Measurements from ENCODE around the gene ELOVL6. TPM values are rescaled to one million over a fixed set of nuclear protein-coding genes. Genes with fewer than 3 reads are reported as not detected.
A peak's percentile ranks its signal among the peaks of the same experiment; 100 is the strongest.
"Not testable (repeated sequence)": the region's sequence is repeated elsewhere in the genome, so short reads cannot be mapped to it uniquely, and the experiment has no call there.

Gene ELOVL6, protein sequence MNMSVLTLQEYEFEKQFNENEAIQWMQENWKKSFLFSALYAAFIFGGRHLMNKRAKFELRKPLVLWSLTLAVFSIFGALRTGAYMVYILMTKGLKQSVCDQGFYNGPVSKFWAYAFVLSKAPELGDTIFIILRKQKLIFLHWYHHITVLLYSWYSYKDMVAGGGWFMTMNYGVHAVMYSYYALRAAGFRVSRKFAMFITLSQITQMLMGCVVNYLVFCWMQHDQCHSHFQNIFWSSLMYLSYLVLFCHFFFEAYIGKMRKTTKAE
- total RNA-seq, result 1 to 10 TPM in 1 of 2 experiments, under 1 TPM in 1; 0.57 to 2.1 TPM
- 1 to 10 TPM in 1 of 3 donors, under 1 TPM in 2; 0.11 to 3.0 (median 0.13) TPM for polyA plus RNA-seq
- total RNA-seq, result 0.98 to 10.5 (median 4.2) reads per million in 6 experiments

DNA sequence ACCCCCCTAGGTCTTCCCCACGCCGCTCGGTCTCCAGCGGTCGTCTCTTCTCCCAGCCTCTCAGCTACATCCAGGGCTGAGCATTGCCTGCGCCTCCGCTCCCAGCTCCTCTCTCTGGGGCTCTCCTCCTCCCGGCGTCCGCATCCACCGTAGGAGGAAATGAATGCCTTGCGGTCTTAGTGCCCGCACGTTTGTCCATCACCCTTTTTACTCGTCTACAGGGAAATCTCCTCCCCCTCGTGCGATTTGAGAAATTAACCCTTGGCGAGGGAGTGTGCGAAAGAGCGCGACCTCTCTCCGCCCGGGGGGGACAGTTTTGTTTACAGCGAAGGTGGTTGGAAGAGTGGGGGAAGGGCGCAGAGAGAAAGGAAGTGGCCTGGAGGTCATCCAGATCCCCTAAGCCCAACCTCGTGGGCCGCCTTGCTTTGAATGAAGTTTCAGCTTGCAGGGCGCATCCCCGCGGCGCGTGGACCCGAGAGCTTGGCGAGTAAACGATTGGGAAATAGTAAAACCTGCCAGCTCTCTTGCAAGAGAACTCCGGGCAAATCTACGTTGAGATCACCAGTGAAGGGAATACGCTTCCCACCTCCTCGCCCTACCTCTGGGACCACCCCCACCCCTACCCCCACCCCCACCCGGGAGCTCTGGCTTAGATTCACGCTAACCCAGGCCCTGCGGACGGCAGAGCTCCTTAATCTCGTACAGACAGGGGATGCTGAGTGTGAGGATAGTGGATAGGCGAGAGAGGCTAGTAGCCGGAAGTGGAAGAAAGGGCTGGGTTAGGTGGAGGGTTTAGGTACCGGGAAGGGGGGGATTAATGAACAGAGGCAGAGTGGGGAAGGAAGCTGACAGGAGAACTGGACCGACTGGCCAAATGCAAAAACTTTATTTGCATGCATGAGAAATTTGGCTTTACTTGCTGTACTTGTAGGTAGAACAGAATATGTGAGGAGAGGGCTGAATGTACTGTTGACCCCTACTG lies at the start of gene ELOVL6:
ELOVL6 (minus strand) TSS at position 181 of the 982 bp plus-strand sequence. CDS start 280 bp downstream, outside the sequence.
- POLR2A ChIA-PET, result interaction anchor here (0.6 to 1.4 kb wide), 5 partner anchors 35 to 165 kb away, joined by 3 to 10 read pairs (median 3); no protein-coding TSS in a partner anchor
- ATAC-seq, result peak in 1 of 2 donors; percentile 8
- peak in 5 of 10 donors; percentile 19 to 29 (median 28) for DNase-seq

DNA sequence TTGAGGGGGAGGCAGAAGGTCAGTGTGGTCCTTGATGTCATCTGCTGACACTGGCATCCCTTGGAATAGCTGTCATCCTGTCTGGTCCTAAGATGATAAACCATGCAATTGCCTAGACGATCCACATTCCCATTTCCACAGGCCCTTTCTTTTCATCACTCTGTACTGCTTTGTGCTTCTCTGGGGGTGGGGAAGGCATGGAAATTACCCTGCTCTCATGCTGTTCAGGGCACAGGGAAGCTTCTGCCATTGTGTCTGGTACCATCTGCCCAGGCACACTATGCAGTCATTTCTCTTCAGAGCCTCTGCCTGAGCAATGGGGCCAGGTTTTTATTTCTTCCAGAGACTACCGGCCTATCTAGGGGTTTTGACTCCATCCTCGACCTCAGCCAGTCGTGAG lies 49.7 kb upstream of the ELOVL6 start:
- H3K9me3 Mint-ChIP-seq, result no peaks in the 10 kb centered on the region
- no peak overlapping the region for H3K4me3 Mint-ChIP-seq
- H3K27ac Mint-ChIP-seq, result no peak overlapping the region
- no peaks in the 10 kb centered on the region for H3K36me3 Mint-ChIP-seq
- ATAC-seq (no peak), DNase-seq (no peak)
- H3K27me3 Mint-ChIP-seq, result peaks cover 0 to 7% (median 3%) of the 10 kb centered on the region in 5 donors
- no peaks in the 10 kb centered on the region for H3K4me1 Mint-ChIP-seq
- POLR2A ChIA-PET, result interaction anchor here (0.7 kb wide), 1 partner anchor 15 kb away, joined by 3 read pairs; no protein-coding TSS in a partner anchor

More for the DNA sequence above, at the start of gene ELOVL6:
- H3K36me3 Mint-ChIP-seq, result peaks cover 0 to 5% (median 0%) of the 10 kb centered on the region in 3 donors
- no peaks in the 10 kb centered on the region for H3K9me3 Mint-ChIP-seq
- H3K4me1 Mint-ChIP-seq, result peaks cover 17 to 40% (median 23%) of the 10 kb centered on the region in 4 donors
- peak within 1 kb of the TSS; percentile 77 to 95 (median 91) for H3K27ac Mint-ChIP-seq
- H3K27me3 Mint-ChIP-seq, result no peaks in the 10 kb centered on the region
- peak within 1 kb of the TSS; percentile 95 to 99 (median 97) for H3K4me3 Mint-ChIP-seq

DNA sequence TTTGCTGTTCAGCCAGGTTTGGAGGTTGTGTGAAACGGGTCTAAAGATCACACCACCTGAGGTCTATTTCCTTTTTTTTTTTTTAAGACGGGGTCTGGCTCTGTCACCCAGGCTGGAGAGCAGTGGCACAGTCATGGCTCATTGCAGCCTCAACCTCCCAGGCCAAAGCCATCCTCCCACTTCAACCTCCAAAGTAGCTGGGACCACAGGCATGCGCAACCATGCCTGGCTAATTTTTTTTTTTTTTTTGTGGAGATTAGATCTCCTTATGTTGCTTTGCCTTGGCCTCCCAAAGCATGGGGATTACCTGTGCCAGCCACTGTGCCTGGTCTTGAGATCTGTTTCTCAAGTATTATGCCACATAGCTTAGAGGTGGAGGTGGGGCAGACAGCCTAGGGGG lies 49.2 kb upstream of the ELOVL6 start:
- DNase-seq, result no peak
- POLR2A ChIA-PET, result interaction anchor here (0.7 kb wide), 1 partner anchor 16 kb away, joined by 3 read pairs; no protein-coding TSS in a partner anchor
- Mint-ChIP-seq H3K4me3 (no peak overlapping the region), H3K4me1 (no peaks in the 10 kb centered on the region), H3K27ac (no peak overlapping the region), H3K36me3 (no peaks in the 10 kb centered on the region), H3K27me3 (peaks cover 0 to 7% (median 3%) of the 10 kb centered on the region in 5 donors), H3K9me3 (no peaks in the 10 kb centered on the region)
- ATAC-seq, result no peak

DNA sequence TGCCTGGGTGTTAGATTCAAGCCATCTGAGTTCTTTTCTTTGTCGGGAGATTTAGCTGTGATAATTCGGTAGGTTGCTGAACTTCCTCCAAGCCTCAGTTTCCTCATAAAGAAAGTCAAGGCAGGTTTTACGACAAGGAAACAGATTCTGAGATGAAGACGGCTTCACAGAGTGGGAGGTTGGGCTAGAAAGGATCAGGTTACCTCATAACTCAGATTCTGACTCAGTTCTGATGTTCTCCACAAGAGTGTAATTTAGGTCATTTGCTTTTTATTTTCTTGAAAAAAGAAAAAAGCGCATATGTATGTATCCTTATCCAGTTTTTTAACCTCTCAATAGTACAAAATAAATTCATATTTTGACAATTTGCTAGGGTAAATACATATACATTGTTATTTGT lies 47.2 kb upstream of the ELOVL6 start:
- no peak for ATAC-seq
- no peak for DNase-seq
- H3K4me3 Mint-ChIP-seq, result no peak overlapping the region
- no peaks in the 10 kb centered on the region for H3K4me1 Mint-ChIP-seq
- no peak overlapping the region for H3K27ac Mint-ChIP-seq
- peaks cover 0 to 7% (median 5%) of the 10 kb centered on the region in 5 donors for H3K27me3 Mint-ChIP-seq
- H3K9me3 Mint-ChIP-seq, result no peaks in the 10 kb centered on the region
- no peaks in the 10 kb centered on the region for H3K36me3 Mint-ChIP-seq
- POLR2A ChIA-PET, result no interaction called here

DNA sequence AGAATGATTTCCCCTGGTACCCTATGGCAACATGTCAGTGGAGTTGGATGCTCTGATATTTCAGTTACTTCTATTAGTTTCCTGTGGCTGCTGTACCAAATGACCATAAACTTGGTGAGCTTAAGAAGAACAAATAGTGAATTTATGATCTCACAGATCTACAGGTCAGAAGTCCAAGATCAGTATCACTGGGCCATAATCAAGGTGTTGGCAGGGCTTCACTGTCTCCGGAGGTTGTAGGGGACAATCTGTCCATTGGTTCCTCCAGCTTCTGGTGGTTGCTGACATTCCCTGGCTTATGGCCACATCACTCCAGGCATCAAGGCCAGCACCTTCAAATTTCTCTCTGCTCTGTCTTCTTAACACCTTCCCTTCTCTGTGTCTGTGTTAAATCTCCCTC lies 37.9 kb upstream of the ELOVL6 start:
- Mint-ChIP-seq H3K36me3 (peaks cover 0 to 8% (median 0%) of the 10 kb centered on the region in 3 donors), H3K27ac (no peak overlapping the region), H3K4me3 (no peak overlapping the region), H3K4me1 (peaks cover 0 to 5% (median 0%) of the 10 kb centered on the region in 4 donors), H3K9me3 (peaks cover 0 to 2% (median 0%) of the 10 kb centered on the region in 9 donors), H3K27me3 (peaks cover 0 to 9% (median 4%) of the 10 kb centered on the region in 5 donors)
- no peak for ATAC-seq
- no peak for DNase-seq
- POLR2A ChIA-PET, result no interaction called here

DNA sequence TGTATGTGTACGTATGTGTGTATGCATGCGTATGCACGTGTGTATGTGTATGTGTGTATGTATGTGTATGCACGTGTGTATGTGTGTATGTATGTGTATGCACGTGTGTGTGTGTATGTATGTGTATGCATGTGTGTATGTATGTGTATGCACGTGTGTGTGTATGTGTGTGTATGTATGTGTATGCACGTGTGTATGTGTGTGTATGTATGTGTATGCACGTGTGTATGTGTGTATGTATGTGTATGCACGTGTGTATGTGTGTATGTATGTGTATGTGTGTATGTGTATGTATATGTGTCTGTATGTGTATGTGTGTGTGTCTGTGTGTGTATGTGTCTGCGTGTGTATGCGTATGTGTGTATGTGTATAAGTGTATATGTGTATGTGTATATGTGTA lies 35.2 kb upstream of the ELOVL6 start:
- POLR2A ChIA-PET, H3K4me1 Mint-ChIP-seq, DNase-seq, H3K27me3 Mint-ChIP-seq, ATAC-seq, H3K9me3 Mint-ChIP-seq, H3K36me3 Mint-ChIP-seq, H3K27ac Mint-ChIP-seq, H3K4me3 Mint-ChIP-seq: not testable (repeated sequence)

DNA sequence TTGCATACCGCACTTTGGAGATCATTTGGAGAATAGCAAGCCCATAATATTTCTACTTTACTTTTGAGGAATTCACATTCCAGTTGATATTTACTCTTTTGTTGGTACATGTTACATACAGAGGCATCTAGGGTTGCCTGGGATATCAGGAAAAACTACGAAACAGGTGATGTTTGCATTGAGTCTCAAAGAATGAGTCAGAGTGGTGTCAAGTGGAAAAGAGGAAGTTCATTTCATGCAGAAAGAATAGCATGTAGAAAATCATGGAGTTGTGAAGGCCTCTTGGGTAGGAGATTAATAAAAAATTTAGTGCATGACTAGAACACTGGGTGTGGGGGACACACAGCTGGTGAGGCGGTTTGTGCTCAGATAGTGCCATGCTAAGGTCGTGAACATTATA lies 33.5 kb upstream of the ELOVL6 start:
- H3K27ac Mint-ChIP-seq, result no peak overlapping the region
- DNase-seq, result no peak
- peaks cover 0 to 9% (median 0%) of the 10 kb centered on the region in 5 donors for H3K27me3 Mint-ChIP-seq
- H3K4me3 Mint-ChIP-seq, result no peak overlapping the region
- H3K36me3 Mint-ChIP-seq, result peaks cover 0 to 8% (median 0%) of the 10 kb centered on the region in 3 donors
- peaks cover 0 to 2% (median 0%) of the 10 kb centered on the region in 9 donors for H3K9me3 Mint-ChIP-seq
- POLR2A ChIA-PET, result no interaction called here
- peaks cover 0 to 5% (median 0%) of the 10 kb centered on the region in 4 donors for H3K4me1 Mint-ChIP-seq
- no peak for ATAC-seq

DNA sequence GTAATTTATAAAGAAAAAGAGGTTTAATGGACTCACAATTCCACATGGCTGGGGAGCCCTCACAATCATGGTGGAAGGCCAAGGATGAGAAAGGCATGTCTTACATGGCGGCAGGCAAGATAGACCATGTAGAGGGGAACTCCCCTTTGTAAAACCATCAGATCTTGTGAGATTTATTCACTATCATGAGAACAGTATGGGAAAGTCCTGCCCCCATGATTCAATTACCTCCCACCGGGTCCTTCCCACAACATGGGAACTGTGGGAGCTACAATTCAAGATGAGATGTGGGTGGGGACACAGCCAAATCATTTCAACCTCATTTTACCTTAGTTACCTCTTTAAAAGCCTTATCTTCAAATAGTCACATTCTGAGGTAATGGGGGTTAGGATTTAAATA lies 30.9 kb upstream of the ELOVL6 start:
- Mint-ChIP-seq H3K27ac (no peak overlapping the region), H3K36me3 (no peaks in the 10 kb centered on the region), H3K9me3 (no peaks in the 10 kb centered on the region), H3K27me3 (peaks cover 0 to 8% (median 0%) of the 10 kb centered on the region in 5 donors), H3K4me3 (no peak overlapping the region), H3K4me1 (peaks cover 0 to 5% (median 0%) of the 10 kb centered on the region in 4 donors)
- DNase-seq (no peak), ATAC-seq (no peak)
- POLR2A ChIA-PET, result no interaction called here

DNA sequence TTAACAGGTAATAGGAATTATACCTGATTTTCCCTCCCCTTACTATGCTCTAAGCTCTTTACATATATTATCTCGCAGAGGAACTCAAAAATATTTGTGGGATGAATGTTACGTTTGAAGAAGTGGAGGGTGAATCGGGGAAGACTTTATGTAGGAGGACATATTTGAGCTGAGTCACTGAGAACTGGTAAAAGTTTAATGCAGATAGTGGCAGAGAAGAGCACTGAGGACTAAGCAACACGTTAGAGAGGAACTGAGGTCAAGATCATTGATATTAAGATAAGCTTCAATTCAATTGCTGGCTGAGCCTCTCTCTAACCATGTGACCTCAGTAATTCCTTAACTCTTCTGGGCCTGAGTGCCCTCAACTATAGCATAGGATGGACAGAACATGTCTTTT lies 26.4 kb upstream of the ELOVL6 start:
- no peak for DNase-seq
- Mint-ChIP-seq H3K27me3 (peaks cover 0 to 6% (median 0%) of the 10 kb centered on the region in 5 donors), H3K9me3 (no peaks in the 10 kb centered on the region), H3K4me1 (no peaks in the 10 kb centered on the region), H3K36me3 (peaks cover 0 to 4% (median 0%) of the 10 kb centered on the region in 3 donors), H3K27ac (no peak overlapping the region), H3K4me3 (no peak overlapping the region)
- POLR2A ChIA-PET, result no interaction called here
- ATAC-seq, result no peak

DNA sequence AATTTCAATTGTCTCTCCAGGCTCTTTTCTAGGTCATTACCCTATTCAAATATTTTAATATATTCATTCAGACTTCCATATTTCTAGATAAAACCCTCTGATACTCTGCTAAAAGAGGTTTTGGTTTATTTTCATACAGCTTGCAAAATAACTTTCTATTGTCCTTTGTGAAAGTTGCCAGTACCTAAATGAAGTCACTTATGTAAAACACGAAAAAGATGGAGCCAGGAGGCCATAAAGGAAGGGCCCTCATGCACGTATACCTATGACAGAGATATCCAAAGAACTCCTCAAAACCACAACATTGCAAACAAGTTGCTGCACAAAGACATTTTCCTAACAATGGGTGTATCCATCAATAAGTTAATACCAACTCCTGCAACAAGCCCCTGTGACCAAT lies 25.7 kb upstream of the ELOVL6 start:
- Mint-ChIP-seq H3K4me1 (no peaks in the 10 kb centered on the region), H3K9me3 (peaks cover 0 to 5% (median 4%) of the 10 kb centered on the region in 9 donors), H3K27me3 (peaks cover 0 to 6% (median 0%) of the 10 kb centered on the region in 5 donors), H3K4me3 (no peak overlapping the region), H3K27ac (no peak overlapping the region), H3K36me3 (peaks cover 0 to 10% (median under 1%) of the 10 kb centered on the region in 3 donors)
- DNase-seq, result no peak
- POLR2A ChIA-PET, result no interaction called here
- ATAC-seq, result no peak

DNA sequence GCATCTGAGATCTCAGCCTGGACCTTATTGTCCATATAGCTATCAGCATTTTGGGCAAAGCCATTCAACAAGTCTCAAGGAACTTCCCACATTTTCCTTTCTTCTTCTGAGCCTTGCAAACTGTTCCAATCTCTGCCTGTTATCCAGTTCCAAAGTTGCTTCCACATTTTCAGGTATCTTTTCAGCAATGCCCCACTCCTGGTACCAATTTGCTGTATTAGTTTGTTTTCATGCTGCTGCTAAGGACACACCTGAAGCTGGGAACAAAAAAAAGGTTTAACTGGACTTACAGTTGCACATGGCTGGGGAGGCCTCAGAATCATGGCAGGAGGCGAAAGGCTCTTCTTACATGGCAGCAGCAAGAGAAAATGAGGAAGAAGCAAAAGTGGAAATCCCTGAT lies 20.5 kb upstream of the ELOVL6 start:
- POLR2A ChIA-PET, result not testable (repeated sequence)
- H3K36me3 Mint-ChIP-seq, result peaks cover 0 to 16% (median 7%) of the 10 kb centered on the region in 3 donors

DNA sequence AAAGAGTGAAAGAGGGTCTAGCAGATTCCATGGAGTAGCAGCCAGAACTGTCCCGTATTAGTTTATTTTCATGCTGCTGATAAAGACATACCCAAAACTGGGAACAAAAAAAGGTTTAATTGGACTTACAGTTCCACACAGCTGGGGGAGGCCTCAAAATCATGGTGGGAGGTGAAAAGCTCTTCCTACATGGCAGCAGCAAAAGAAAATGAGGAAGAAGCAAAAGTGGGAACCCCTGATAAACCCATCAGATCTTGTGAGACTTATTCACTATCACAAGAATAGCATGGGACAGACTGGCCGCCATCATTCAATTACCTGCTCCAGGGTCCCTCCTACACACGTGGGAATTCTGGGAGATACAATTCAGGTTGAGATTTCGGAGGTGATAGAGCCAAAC lies 18.8 kb upstream of the ELOVL6 start:
- not testable (repeated sequence) for H3K27me3 Mint-ChIP-seq, DNase-seq, H3K27ac Mint-ChIP-seq, ATAC-seq, H3K4me3 Mint-ChIP-seq, H3K4me1 Mint-ChIP-seq
- Mint-ChIP-seq H3K9me3 (peaks cover 0 to 13% (median 11%) of the 10 kb centered on the region in 9 donors), H3K36me3 (peaks cover 0 to 16% (median 7%) of the 10 kb centered on the region in 3 donors)
- POLR2A ChIA-PET, result interaction anchor here (0.6 kb wide), 1 partner anchor 8 kb away, joined by 6 read pairs; no protein-coding TSS in a partner anchor

More for the DNA sequence above, 20.5 kb upstream of the ELOVL6 start:
- ATAC-seq, H3K27ac Mint-ChIP-seq, H3K27me3 Mint-ChIP-seq, H3K4me3 Mint-ChIP-seq, H3K4me1 Mint-ChIP-seq, DNase-seq: not testable (repeated sequence)
- peaks cover 0 to 13% (median 11%) of the 10 kb centered on the region in 9 donors for H3K9me3 Mint-ChIP-seq
